Stomach (tissue), 4 donors: ENCODE data around the gene PRX.

Source experiments
- POLR2A ChIP-seq, 4 donors: fragments of 450-650 bp; IDR thresholded peaks; one replicate each; pipeline ENCODE4 v1.6.1; 2016; ENCODE audit warnings: antibody characterized with exemption in 4 of 4, control low read depth in 2 of 4, mild to moderate bottlenecking in 1 of 4, moderate library complexity in 1 of 4
- POLR2AphosphoS5 ChIP-seq, 3 donors: sonication (generic); formaldehyde crosslinking; IDR thresholded peaks; one replicate each; pipeline ENCODE4 v1.6.1; 2016; ENCODE audit warnings: antibody characterized with exemption in 3 of 3

GRCh38 chr19:40392894-40393517 is 20.2 kb downstream of the PRX start:
- TF ChIP-seq POLR2AphosphoS5 (IDR thresholded peaks at IDR 0.05): no peak
- no peak for TF ChIP-seq POLR2A (IDR thresholded peaks at IDR 0.05)
